Erythroblast (primary cell): ENCODE measurements around the gene DGLUCY.
"Not testable (repeated sequence)": the region's sequence is repeated elsewhere in the genome, so short reads cannot be mapped to it uniquely, and the experiment has no call there.

Experiments used
- DNase-seq, 2 experiments: peaks; one replicate each; lab custom pipeline; 2025; lab: John Stamatoyannopoulos, UW
- GATA1 ChIP-seq: IDR thresholded peaks from 2 replicates; pipeline ENCODE4 v1.6.1; 2011; ENCODE audit warnings: low read depth, mild to moderate bottlenecking, control low read depth, low read length, moderate library complexity
- POLR2A ChIP-seq: IDR thresholded peaks from 2 replicates; pipeline ENCODE4 v1.6.1; 2011; ENCODE audit warnings: mild to moderate bottlenecking, low read length

The DGLUCY gene

GRCh38 chr14:91118511-91119068 is 4.7 kb downstream of the DGLUCY start:
- TF ChIP-seq POLR2A (no peak), GATA1 (no peak)
- no peak for DNase-seq

GRCh38 chr14:91119556-91120311 is 5.9 kb downstream of the DGLUCY start:
- peak; percentile 36 to 39 for DNase-seq
- no peak for TF ChIP-seq POLR2A
- TF ChIP-seq GATA1 = no peak

- no peak for TF ChIP-seq POLR2A
- no peak for TF ChIP-seq GATA1
- DNase-seq = no peak
Measured at GRCh38 chr14:91123201-91123600, 9.3 kb downstream of the DGLUCY start.

GRCh38 chr14:91124406-91125270 is 10.8 kb downstream of the DGLUCY start:
- not testable (repeated sequence) for DNase-seq

- DNase-seq = no peak
- TF ChIP-seq GATA1 (no peak), POLR2A (no peak)
Measured at GRCh38 chr14:91125271-91125660, 11.4 kb downstream of the DGLUCY start.

- DNase-seq = no peak
- TF ChIP-seq GATA1 (no peak), POLR2A (no peak)
Measured at GRCh38 chr14:91125801-91126200, 11.9 kb downstream of the DGLUCY start.

- no peak for DNase-seq
- TF ChIP-seq POLR2A (no peak), GATA1 (no peak)
Measured at GRCh38 chr14:91126761-91127160, 12.9 kb downstream of the DGLUCY start.

- TF ChIP-seq POLR2A = no peak
- no peak for TF ChIP-seq GATA1
- no peak for DNase-seq
Measured at GRCh38 chr14:91127401-91127801, 13.5 kb downstream of the DGLUCY start.

GRCh38 chr14:91127924-91128323 is 14.1 kb downstream of the DGLUCY start:
- TF ChIP-seq GATA1 (no peak), POLR2A (no peak)
- no peak for DNase-seq

- DNase-seq = no peak
- no peak for TF ChIP-seq POLR2A
Measured at GRCh38 chr14:91128699-91129098, 14.8 kb downstream of the DGLUCY start.

- TF ChIP-seq POLR2A (no peak), GATA1 (no peak)
- DNase-seq = no peak
Measured at GRCh38 chr14:91129261-91129660, 15.4 kb downstream of the DGLUCY start.

GRCh38 chr14:91135039-91135438 is 21.2 kb downstream of the DGLUCY start:
- DNase-seq = no peak
- no peak for TF ChIP-seq GATA1
- TF ChIP-seq POLR2A = no peak

GRCh38 chr14:91138511-91139359 is 24.9 kb downstream of the DGLUCY start:
- TF ChIP-seq POLR2A (no peak), GATA1 (no peak)

More at GRCh38 chr14:91138511-91139359, 24.9 kb downstream of the DGLUCY start:
- peak; percentile 67 to 77 for DNase-seq
